22Rv1 (cell line): ENCODE results near the gene CNTN5.

Experiments used
- CTCF ChIP-seq: fragments of 450-650 bp; IDR thresholded peaks from 2 replicates; pipeline ENCODE4 v1.5.1; 2017; ENCODE audit warnings: mild to moderate bottlenecking
- ZFX ChIP-seq: fragments of 450-650 bp; IDR thresholded peaks from 2 replicates; pipeline ENCODE4 v1.6.1; 2017; ENCODE audit warnings: antibody characterized with exemption, borderline replicate concordance

DNA sequence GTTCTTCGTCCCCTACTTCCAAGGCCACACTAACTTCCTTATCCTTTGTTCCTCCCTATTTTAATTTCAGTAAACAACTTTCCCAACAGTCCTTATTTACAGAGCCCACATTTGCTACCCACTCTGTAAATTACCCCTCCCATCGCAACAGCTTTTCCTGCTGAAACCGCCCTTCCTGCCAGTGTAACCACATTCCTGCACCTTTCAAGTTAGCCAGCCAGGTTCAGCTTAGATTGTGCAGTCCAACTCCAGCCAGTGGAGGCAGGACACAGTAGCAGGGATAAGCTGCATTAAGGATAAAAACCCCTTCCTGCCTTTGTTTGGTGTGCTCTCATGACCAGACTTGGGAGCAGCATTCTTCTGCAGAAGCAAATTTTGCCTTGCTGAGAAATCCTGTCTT lies 898.0 kb downstream of the CNTN5 start:
- TF ChIP-seq CTCF (no peak), ZFX (no peak)
